Stomach (tissue), 9 donors: Measurements from ENCODE around the gene SLC2A10. TPM values are rescaled to one million over a fixed set of nuclear protein-coding genes. Genes with fewer than 3 reads are reported as not detected.

Source experiments
- DNase-seq, 2 donors: peaks; one replicate each; pipeline versions ENCODE4 v3.0.0 to v3.0.0-alpha.2; 2013 to 2019
- H3K27ac ChIP-seq, 5 donors: fragments of 200-600 bp in 4 of 5; sonication (generic) in 4 of 5; one replicate each; pipeline ENCODE4 v1.5.1; 2013 to 2019; ENCODE audit warnings: mild to moderate bottlenecking in 1 of 5, moderate library complexity in 1 of 5
- H3K27me3 ChIP-seq, 3 donors: fragments of 200-600 bp; sonication (generic); one replicate each; pipeline ENCODE4 v1.5.1; 2017 to 2019; ENCODE audit warnings: mixed run types in 1 of 3
- H3K36me3 ChIP-seq, 4 donors: fragments of 200-600 bp; sonication (generic); 1 replicate in 3 of 4; 2 replicates in 1 of 4; pipeline ENCODE4 v1.5.1; 2016 to 2019
- H3K4me1 ChIP-seq, 4 donors: fragments of 200-600 bp; sonication (generic); one replicate each; pipeline ENCODE4 v1.5.1; 2016 to 2019
- H3K4me3 ChIP-seq, 4 donors: fragments of 200-600 bp; sonication (generic) in 3 of 4; one replicate each; pipeline ENCODE4 v1.5.1; 2016 to 2019; ENCODE audit warnings: mild to moderate bottlenecking in 1 of 4
- H3K9me3 ChIP-seq, 4 donors: fragments of 200-600 bp; sonication (generic); one replicate each; pipeline ENCODE4 v1.5.1; 2016 to 2019
- EP300 ChIP-seq: sonication (generic); formaldehyde crosslinking; IDR thresholded peaks from one replicate; pipeline ENCODE4 v1.6.1; 2017; ENCODE audit warnings: antibody characterized with exemption
- POLR2A ChIP-seq, 4 donors: fragments of 450-650 bp; IDR thresholded peaks; one replicate each; pipeline ENCODE4 v1.6.1; 2016; ENCODE audit warnings: antibody characterized with exemption in 4 of 4, control low read depth in 2 of 4, mild to moderate bottlenecking in 1 of 4, moderate library complexity in 1 of 4
- POLR2AphosphoS5 ChIP-seq, 3 donors: sonication (generic); formaldehyde crosslinking; IDR thresholded peaks; one replicate each; pipeline ENCODE4 v1.6.1; 2016; ENCODE audit warnings: antibody characterized with exemption in 3 of 3
- WGBS, 5 donors: extraction: QIAGEN DNeasy Blood & Tissue Kit in 3 of 5; methylation state at CpG; one replicate each; pipeline versions ENCODE4 v1.1.5 to v1.1.7; 2013 to 2018; 5-methylcytosine and 5-hydroxymethylcytosine counted together
- intact Hi-C: fragments of 100-400 bp; cut with DNase I; formaldehyde crosslinking; loops from one replicate; pipeline ENCODE4 v1.15.1; 2023; ENCODE audit warnings: low total_unique reads
- polyA plus RNA-seq, 3 donors: library from polyadenylated mRNA; stranded (reverse); fragments of 200-250 nt; gene quantifications; one replicate each; pipeline ENCODE4 v1.2.3, GENCODE V29; 2013
- total RNA-seq, 5 donors: library from RNA; depleted of rRNA; stranded (reverse); fragments of >200 nt; gene quantifications; one replicate each; pipeline versions ENCODE4 v1.1.0 to v1.2.3, GENCODE V29; 2014 to 2016
- TF ChIP-seq, protein P1 (sequence below), 7 experiments: fragments of 450-650 bp in 4 of 7; fragments of 200-600 bp in 3 of 7; sonication (generic) in 3 of 7; IDR thresholded peaks; one replicate each; pipeline ENCODE4 v1.5.1; 2016 to 2019; ENCODE audit warnings: antibody characterized with exemption in 7 of 7, control low read depth in 2 of 7, mild to moderate bottlenecking in 1 of 7
- donor health status: healthy with polysubstance abuse.
- donor health status: Bipolar disorder and iron deficiency.
- donor health status: healthy.

SLC2A10 gene
- total and polyA plus RNA-seq, 8 donors, result 8.5 to 66.1 (median 21.2) TPM

- intact Hi-C loops, result loop anchor here (5.0 kb wide), 1 partner anchor 166 kb away; no protein-coding TSS in a partner anchor
- WGBS, 5 donors, result 24 to 33% (median 30%) methylated on average over 12 of the region's 12 CpGs
- no peaks in the 10 kb centered on the region for H3K9me3 ChIP-seq
- H3K27me3 ChIP-seq, result no peaks in the 10 kb centered on the region
- peaks cover 0 to 30% (median 24%) of the 10 kb centered on the region in 4 donors for H3K36me3 ChIP-seq
- H3K4me1 ChIP-seq, result peaks cover 23 to 73% (median 57%) of the 10 kb centered on the region in 4 donors
- no peak for TF ChIP-seq POLR2AphosphoS5 (IDR thresholded peaks at IDR 0.05)
- TF ChIP-seq, protein P1, sequence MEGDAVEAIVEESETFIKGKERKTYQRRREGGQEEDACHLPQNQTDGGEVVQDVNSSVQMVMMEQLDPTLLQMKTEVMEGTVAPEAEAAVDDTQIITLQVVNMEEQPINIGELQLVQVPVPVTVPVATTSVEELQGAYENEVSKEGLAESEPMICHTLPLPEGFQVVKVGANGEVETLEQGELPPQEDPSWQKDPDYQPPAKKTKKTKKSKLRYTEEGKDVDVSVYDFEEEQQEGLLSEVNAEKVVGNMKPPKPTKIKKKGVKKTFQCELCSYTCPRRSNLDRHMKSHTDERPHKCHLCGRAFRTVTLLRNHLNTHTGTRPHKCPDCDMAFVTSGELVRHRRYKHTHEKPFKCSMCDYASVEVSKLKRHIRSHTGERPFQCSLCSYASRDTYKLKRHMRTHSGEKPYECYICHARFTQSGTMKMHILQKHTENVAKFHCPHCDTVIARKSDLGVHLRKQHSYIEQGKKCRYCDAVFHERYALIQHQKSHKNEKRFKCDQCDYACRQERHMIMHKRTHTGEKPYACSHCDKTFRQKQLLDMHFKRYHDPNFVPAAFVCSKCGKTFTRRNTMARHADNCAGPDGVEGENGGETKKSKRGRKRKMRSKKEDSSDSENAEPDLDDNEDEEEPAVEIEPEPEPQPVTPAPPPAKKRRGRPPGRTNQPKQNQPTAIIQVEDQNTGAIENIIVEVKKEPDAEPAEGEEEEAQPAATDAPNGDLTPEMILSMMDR (IDR thresholded peaks at IDR 0.05), result no peak
- TF ChIP-seq POLR2A (IDR thresholded peaks at IDR 0.05), result no peak
- TF ChIP-seq EP300, result no peak
- peak in 1 of 2 donors; percentile 61 for DNase-seq
- peak overlapping the region in 4 of 5 donors; percentile 63 to 78 (median 70) for H3K27ac ChIP-seq
- H3K4me3 ChIP-seq, result peak overlapping the region; percentile 30 to 43 (median 36)
Observed at GRCh38 chr20:46683011-46683667, 26.3 kb upstream of the SLC2A10 start.

DNA sequence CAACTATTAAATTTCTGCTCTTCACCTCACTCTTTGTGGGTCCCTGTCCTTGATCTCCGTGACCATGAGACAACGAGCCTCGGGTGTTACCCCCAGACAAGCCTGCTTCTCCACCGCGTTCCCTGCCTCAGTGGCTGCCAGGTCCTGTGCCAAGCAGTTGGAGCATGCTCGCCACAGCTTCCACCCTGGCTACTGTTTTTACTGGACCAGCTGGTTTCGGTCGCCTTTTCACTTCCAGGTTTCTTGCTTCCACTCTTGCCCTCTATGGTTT, 25.8 kb upstream of the SLC2A10 start:
- Histone ChIP-seq H3K4me1 (peaks cover 28 to 77% (median 61%) of the 10 kb centered on the region in 4 donors), H3K27me3 (no peaks in the 10 kb centered on the region), H3K36me3 (peaks cover 0 to 30% (median 24%) of the 10 kb centered on the region in 4 donors), H3K27ac (peak overlapping the region; percentile 63 to 78 (median 75)), H3K9me3 (no peaks in the 10 kb centered on the region), H3K4me3 (peak overlapping the region; percentile 30 to 43 (median 36))
- 22 to 38% (median 36%) methylated on average over 8 of the region's 8 CpGs for WGBS, 5 donors
- DNase-seq, result no peak
- intact Hi-C loops, result loop anchor here (5.0 kb wide), 1 partner anchor 166 kb away; no protein-coding TSS in a partner anchor
- TF ChIP-seq POLR2A (IDR thresholded peaks at IDR 0.05), result no peak
- no peak for TF ChIP-seq POLR2AphosphoS5 (IDR thresholded peaks at IDR 0.05)
- no peak for TF ChIP-seq EP300
- TF ChIP-seq, protein P1 (IDR thresholded peaks at IDR 0.05), result no peak

DNA sequence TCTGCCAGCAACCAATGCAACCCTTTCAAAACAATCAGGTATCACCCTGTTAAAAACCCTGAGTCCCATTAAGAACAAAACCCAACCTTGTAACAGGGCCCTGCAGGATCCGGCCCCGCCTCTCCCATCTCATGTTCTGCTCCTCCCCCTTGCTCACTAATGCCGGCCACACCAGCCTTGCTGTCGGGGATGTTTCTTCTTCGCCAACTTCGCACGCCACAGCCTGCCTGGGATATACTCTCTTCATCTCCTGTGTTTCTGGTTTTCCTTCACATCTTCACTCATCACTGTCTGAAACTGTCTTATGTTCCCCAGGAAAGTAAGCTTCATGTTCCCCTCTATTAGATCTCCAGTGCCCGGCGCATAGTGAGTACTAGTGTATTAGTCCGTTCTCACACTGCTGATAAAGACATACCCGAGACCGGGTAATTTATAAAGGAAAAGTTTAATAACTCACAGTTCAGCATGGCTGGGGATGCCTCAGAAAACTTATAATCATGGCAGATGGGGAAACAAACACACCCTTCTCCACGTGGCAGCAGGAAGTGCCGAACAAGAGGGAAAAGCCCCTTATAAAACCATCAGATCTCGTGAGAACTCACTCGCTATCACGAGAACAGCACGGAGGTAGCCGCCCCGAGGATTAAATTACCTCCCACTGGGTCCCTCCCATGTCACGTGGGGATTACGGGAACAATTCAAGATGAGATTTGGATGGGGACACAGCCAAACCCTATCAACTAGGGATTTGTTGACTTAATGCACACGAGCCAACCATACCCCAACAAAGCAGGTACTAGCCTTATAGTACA, 25.3 kb upstream of the SLC2A10 start:
- peaks cover 28 to 79% (median 62%) of the 10 kb centered on the region in 4 donors for H3K4me1 ChIP-seq
- peak; percentile 67 to 88 for DNase-seq
- H3K4me3 ChIP-seq, result peak overlapping the region; percentile 30 to 43 (median 36)
- intact Hi-C loops, result loop anchor here (5.0 kb wide), 1 partner anchor 167 kb away; no protein-coding TSS in a partner anchor
- no peaks in the 10 kb centered on the region for H3K27me3 ChIP-seq
- H3K27ac ChIP-seq, result peak overlapping the region; percentile 63 to 78 (median 75)
- peaks cover 0 to 30% (median 24%) of the 10 kb centered on the region in 4 donors for H3K36me3 ChIP-seq
- WGBS, 5 donors, result 22 to 37% (median 25%) methylated on average over 23 of the region's 23 CpGs
- TF ChIP-seq EP300, result no peak
- TF ChIP-seq, protein P1 (IDR thresholded peaks at IDR 0.05), result no peak
- no peak for TF ChIP-seq POLR2AphosphoS5 (IDR thresholded peaks at IDR 0.05)
- TF ChIP-seq POLR2A (IDR thresholded peaks at IDR 0.05), result no peak
- no peaks in the 10 kb centered on the region for H3K9me3 ChIP-seq
